Neural cell (in vitro differentiated cells): ENCODE results near the gene NIPSNAP2.

ENCODE experiments used
- EZH2 ChIP-seq: fragments of 200-600, 300-800 bp; shearing (Covaris generic), sonication (generic); IDR thresholded peaks from 2 replicates; pipeline ENCODE4 v1.6.1; 2014; ENCODE audit warnings: antibody characterized with exemption, low read length, borderline replicate concordance, mild to moderate bottlenecking; ENCODE audit not compliant: insufficient read depth, poor library complexity, severe bottlenecking
- POLR2AphosphoS5 ChIP-seq: IDR thresholded peaks from 2 replicates; pipeline ENCODE4 v1.6.1; 2012
- RAD21 ChIP-seq: fragments of 450-650 bp; conservative IDR thresholded peaks from 2 replicates; pipeline ENCODE4 v1.6.1; 2014; ENCODE audit warnings: antibody characterized with exemption, mild to moderate bottlenecking, moderate library complexity
- SMC3 ChIP-seq: fragments of 450-650 bp; conservative IDR thresholded peaks from 2 replicates; pipeline ENCODE4 v1.6.1; 2014; ENCODE audit warnings: antibody characterized with exemption, mild to moderate bottlenecking, moderate library complexity; ENCODE audit not compliant: poor library complexity
- TF ChIP-seq, protein P1 (sequence below): fragments of 450-650 bp; IDR thresholded peaks from 2 replicates; pipeline ENCODE4 v1.5.1; 2014; ENCODE audit warnings: antibody characterized with exemption, mild to moderate bottlenecking, moderate library complexity; ENCODE audit not compliant: poor library complexity, severe bottlenecking
- TF ChIP-seq, protein P2 (sequence below): IDR thresholded peaks from 2 replicates; pipeline ENCODE4 v1.6.1; 2012; ENCODE audit warnings: borderline replicate concordance

DNA sequence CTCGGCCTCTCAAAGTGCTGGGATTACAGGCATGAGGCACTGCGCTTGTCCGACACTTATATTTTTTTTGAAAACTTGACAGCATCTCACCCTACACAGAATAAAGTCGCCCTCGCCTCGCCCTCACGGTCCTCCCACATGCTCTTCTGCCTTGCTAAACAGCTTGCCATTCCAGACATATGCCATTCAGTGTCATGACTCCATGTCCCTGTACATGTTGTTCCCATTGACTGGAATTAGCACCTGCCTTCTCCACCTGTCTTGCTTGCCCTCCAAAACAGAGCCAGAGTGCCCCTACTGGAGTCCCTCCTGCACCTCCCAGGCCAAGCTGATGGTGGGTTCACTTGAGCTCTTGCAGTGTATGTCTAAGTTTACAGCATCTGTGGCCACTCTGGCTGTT is 6.2 kb downstream of the NIPSNAP2 start:
- TF ChIP-seq POLR2AphosphoS5 (no peak), RAD21 (no peak), EZH2 (no peak), SMC3 (no peak)
- TF ChIP-seq, protein P1, sequence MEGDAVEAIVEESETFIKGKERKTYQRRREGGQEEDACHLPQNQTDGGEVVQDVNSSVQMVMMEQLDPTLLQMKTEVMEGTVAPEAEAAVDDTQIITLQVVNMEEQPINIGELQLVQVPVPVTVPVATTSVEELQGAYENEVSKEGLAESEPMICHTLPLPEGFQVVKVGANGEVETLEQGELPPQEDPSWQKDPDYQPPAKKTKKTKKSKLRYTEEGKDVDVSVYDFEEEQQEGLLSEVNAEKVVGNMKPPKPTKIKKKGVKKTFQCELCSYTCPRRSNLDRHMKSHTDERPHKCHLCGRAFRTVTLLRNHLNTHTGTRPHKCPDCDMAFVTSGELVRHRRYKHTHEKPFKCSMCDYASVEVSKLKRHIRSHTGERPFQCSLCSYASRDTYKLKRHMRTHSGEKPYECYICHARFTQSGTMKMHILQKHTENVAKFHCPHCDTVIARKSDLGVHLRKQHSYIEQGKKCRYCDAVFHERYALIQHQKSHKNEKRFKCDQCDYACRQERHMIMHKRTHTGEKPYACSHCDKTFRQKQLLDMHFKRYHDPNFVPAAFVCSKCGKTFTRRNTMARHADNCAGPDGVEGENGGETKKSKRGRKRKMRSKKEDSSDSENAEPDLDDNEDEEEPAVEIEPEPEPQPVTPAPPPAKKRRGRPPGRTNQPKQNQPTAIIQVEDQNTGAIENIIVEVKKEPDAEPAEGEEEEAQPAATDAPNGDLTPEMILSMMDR = no peak
- TF ChIP-seq, protein P2, sequence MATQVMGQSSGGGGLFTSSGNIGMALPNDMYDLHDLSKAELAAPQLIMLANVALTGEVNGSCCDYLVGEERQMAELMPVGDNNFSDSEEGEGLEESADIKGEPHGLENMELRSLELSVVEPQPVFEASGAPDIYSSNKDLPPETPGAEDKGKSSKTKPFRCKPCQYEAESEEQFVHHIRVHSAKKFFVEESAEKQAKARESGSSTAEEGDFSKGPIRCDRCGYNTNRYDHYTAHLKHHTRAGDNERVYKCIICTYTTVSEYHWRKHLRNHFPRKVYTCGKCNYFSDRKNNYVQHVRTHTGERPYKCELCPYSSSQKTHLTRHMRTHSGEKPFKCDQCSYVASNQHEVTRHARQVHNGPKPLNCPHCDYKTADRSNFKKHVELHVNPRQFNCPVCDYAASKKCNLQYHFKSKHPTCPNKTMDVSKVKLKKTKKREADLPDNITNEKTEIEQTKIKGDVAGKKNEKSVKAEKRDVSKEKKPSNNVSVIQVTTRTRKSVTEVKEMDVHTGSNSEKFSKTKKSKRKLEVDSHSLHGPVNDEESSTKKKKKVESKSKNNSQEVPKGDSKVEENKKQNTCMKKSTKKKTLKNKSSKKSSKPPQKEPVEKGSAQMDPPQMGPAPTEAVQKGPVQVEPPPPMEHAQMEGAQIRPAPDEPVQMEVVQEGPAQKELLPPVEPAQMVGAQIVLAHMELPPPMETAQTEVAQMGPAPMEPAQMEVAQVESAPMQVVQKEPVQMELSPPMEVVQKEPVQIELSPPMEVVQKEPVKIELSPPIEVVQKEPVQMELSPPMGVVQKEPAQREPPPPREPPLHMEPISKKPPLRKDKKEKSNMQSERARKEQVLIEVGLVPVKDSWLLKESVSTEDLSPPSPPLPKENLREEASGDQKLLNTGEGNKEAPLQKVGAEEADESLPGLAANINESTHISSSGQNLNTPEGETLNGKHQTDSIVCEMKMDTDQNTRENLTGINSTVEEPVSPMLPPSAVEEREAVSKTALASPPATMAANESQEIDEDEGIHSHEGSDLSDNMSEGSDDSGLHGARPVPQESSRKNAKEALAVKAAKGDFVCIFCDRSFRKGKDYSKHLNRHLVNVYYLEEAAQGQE = no peak
